ENCODE data around the gene KLRC2. TPM values are rescaled to one million over a fixed set of nuclear protein-coding genes. Genes with fewer than 3 reads are reported as not detected.

Gene KLRC2
- total RNA-seq, 4 donors from 2014 or later: 0.42 to 0.66 TPM; not detected in 2

- Histone ChIP-seq H3K27me3 (no peaks in the 10 kb centered on the region), H3K4me3 (no peak overlapping the region), H3K9me3 (no peaks in the 10 kb centered on the region), H3K27ac (replicated peaks in 1 of 4) (no peak overlapping the region), H3K4me1 (no peaks in the 10 kb centered on the region), H3K36me3 (no peaks in the 10 kb centered on the region)
- DNase-seq (ENCODE audit: extremely low spot score): no peak
- WGBS: 89% methylated on average over 4 of the region's 4 CpGs
- intact Hi-C loops (cut with DNase I): no loop called here
- TF ChIP-seq EP300 (IDR thresholded peaks at IDR 0.05) (no peak), POLR2AphosphoS5 (IDR thresholded peaks at IDR 0.05) (no peak), POLR2A (IDR thresholded peaks at IDR 0.05; ENCODE audit: low read depth) (no peak)
- TF ChIP-seq, protein P1, sequence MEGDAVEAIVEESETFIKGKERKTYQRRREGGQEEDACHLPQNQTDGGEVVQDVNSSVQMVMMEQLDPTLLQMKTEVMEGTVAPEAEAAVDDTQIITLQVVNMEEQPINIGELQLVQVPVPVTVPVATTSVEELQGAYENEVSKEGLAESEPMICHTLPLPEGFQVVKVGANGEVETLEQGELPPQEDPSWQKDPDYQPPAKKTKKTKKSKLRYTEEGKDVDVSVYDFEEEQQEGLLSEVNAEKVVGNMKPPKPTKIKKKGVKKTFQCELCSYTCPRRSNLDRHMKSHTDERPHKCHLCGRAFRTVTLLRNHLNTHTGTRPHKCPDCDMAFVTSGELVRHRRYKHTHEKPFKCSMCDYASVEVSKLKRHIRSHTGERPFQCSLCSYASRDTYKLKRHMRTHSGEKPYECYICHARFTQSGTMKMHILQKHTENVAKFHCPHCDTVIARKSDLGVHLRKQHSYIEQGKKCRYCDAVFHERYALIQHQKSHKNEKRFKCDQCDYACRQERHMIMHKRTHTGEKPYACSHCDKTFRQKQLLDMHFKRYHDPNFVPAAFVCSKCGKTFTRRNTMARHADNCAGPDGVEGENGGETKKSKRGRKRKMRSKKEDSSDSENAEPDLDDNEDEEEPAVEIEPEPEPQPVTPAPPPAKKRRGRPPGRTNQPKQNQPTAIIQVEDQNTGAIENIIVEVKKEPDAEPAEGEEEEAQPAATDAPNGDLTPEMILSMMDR (IDR thresholded peaks at IDR 0.05): no peak
Observed at GRCh38 chr12:10381928-10382628, 53.7 kb downstream of the KLRC2 start.

Other genes with a start within 250 kb of the KLRC2 start
- gene GABARAPL1, start 223.1 kb downstream of the KLRC2 start, total RNA-seq: 100 to 1,000 TPM; 142 to 352 (median 213) TPM
- 1 to 10 TPM in 1 of 4 donors, under 1 TPM in 3; 0.32 to 1.3 (median 0.73) TPM for gene KLRD1, start 128.1 kb downstream of the KLRC2 start, total RNA-seq
- 1 to 10 TPM in 3 of 4 donors, under 1 TPM in 1; 0.19 to 1.8 (median 1.2) TPM for gene KLRK1, start 46.0 kb downstream of the KLRC2 start, total RNA-seq
- gene KLRC4, start 26.3 kb downstream of the KLRC2 start, total RNA-seq: under 1 TPM in 1 of 4 donors, not detected in 3; 0.83 TPM
- gene KLRC3, start 15.4 kb downstream of the KLRC2 start, total RNA-seq: not detected
- 1 to 10 TPM in 1 of 4 donors, under 1 TPM in 1, not detected in 2; 0.50 to 2.1 TPM for gene KLRC1, start 17.4 kb upstream of the KLRC2 start, total RNA-seq
- under 1 TPM in 3 of 4 donors, not detected in 1; 0.17 to 0.45 (median 0.17) TPM for gene EIF2S3B, start 69.9 kb upstream of the KLRC2 start, total RNA-seq
- 10 to 100 TPM in 3 of 4 donors, 1 to 10 TPM in 1; 10.0 to 14.2 (median 11.3) TPM for gene MAGOHB, start 177.6 kb upstream of the KLRC2 start, total RNA-seq
- 1 to 10 TPM in 1 of 4 donors, under 1 TPM in 1, not detected in 2; 0.50 to 1.2 TPM for gene STYK1, start 238.0 kb upstream of the KLRC2 start, total RNA-seq

Data from esophagus muscularis mucosa (tissue), 4 donors.